ENCODE results near the gene RHOA. TPM values are rescaled to one million over a fixed set of nuclear protein-coding genes. Genes with fewer than 3 reads are reported as not detected.

The RHOA gene
- total RNA-seq, 1 donor from 2014 or later = 601 TPM

DNA sequence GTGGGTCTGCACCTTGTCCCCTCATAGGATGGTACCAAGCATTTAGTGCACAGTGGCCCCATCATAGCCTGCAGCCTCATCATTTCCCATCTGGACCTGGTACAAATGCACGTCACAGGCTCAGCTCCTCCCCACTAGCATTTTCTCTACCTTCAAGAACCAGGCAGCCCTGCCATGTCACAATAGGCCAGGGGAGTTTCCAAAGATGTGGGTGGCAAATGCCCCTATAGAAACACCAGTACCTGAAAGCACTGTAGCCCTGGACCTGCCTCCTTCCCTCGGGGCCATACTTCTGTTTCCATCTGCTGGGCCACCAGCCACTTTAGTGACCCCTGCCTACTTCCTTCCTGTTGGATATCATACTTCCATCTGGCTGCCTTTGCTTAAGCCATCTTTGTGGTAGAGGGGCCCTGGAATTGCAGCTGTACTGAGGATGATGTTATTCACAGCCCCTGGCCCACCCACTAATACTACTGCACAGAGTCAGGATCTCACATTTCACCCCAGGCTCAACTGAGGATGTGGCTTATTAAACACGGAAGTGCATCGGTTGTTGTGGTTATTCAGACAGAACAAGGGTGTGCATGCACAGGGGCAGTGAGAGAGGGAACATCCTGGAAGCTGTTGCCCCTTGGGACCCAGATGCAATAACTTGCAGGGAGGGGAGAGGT, 4.3 kb upstream of the RHOA start:
- Histone ChIP-seq H3K27ac (peak overlapping the region; percentile 73), H3K9me3 (no peaks in the 10 kb centered on the region), H3K36me3 (peaks cover 54% of the 10 kb centered on the region), H3K4me3 (no peak overlapping the region), H3K27me3 (ENCODE audit: low read depth) (no peaks in the 10 kb centered on the region), H3K4me1 (peaks cover 43% of the 10 kb centered on the region)
- DNase-seq (no peak), ATAC-seq (no peak)
- TF ChIP-seq, protein P1, sequence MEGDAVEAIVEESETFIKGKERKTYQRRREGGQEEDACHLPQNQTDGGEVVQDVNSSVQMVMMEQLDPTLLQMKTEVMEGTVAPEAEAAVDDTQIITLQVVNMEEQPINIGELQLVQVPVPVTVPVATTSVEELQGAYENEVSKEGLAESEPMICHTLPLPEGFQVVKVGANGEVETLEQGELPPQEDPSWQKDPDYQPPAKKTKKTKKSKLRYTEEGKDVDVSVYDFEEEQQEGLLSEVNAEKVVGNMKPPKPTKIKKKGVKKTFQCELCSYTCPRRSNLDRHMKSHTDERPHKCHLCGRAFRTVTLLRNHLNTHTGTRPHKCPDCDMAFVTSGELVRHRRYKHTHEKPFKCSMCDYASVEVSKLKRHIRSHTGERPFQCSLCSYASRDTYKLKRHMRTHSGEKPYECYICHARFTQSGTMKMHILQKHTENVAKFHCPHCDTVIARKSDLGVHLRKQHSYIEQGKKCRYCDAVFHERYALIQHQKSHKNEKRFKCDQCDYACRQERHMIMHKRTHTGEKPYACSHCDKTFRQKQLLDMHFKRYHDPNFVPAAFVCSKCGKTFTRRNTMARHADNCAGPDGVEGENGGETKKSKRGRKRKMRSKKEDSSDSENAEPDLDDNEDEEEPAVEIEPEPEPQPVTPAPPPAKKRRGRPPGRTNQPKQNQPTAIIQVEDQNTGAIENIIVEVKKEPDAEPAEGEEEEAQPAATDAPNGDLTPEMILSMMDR (IDR thresholded peaks at IDR 0.05) = no peak
- intact Hi-C loops (cut with DNase I) = no loop called here

- H3K4me1 ChIP-seq = peaks cover 51% of the 10 kb centered on the region
- peak overlapping the region; percentile 22 for H3K27ac ChIP-seq
- H3K4me3 ChIP-seq = no peak overlapping the region
- ATAC-seq = no peak
- no peaks in the 10 kb centered on the region for H3K9me3 ChIP-seq
- DNase-seq = no peak
- H3K27me3 ChIP-seq (ENCODE audit: low read depth) = no peaks in the 10 kb centered on the region
- intact Hi-C loops (cut with DNase I) = no loop called here
- TF ChIP-seq, protein P1 (IDR thresholded peaks at IDR 0.05) = no peak
- peaks cover 48% of the 10 kb centered on the region for H3K36me3 ChIP-seq
These were observed 3.0 kb upstream of the RHOA start for GRCh38 chr3:49414753-49415152.

DNA sequence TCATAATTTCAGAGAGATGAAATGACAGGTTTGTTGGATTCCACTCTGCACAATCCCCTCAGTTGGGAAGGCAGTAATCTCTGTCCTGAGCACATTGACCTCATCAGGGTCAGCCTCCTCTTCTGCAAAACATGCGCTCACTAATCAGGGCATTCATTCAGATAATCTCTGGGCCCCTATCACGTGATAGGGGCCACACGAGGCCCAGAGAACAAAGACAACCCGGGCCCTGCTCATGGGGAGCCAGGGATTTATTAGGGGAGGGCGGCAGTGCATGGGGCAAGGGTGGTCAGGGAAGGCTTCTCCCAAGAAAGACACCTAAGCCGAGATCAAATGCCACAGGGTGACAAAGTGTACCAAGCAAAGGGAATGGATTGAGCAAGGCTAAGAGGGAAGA, 1.6 kb upstream of the RHOA start:
- ATAC-seq = no peak
- H3K4me1 ChIP-seq = peaks cover 65% of the 10 kb centered on the region
- H3K27me3 ChIP-seq (ENCODE audit: low read depth) = no peaks in the 10 kb centered on the region
- peak overlapping the region; percentile 74 for H3K4me3 ChIP-seq
- peak overlapping the region; percentile 99 for H3K27ac ChIP-seq
- TF ChIP-seq, protein P1 (IDR thresholded peaks at IDR 0.05) = no peak
- no peaks in the 10 kb centered on the region for H3K9me3 ChIP-seq
- intact Hi-C loops (cut with DNase I) = no loop called here
- H3K36me3 ChIP-seq = peaks cover 37% of the 10 kb centered on the region
- DNase-seq = no peak

- intact Hi-C loops (cut with DNase I) = no loop called here
- Histone ChIP-seq H3K4me1 (peaks cover 71% of the 10 kb centered on the region), H3K27ac (peak overlapping the region; percentile 99), H3K27me3 (ENCODE audit: low read depth) (no peaks in the 10 kb centered on the region), H3K9me3 (no peaks in the 10 kb centered on the region), H3K36me3 (peaks cover 33% of the 10 kb centered on the region), H3K4me3 (peak overlapping the region; percentile 74)
- ATAC-seq = peak in 1 of 2 donors; percentile 20
- TF ChIP-seq, protein P1 (IDR thresholded peaks at IDR 0.05) = no peak
- DNase-seq = no peak
These were observed 1.0 kb upstream of the RHOA start for GRCh38 chr3:49412632-49413337.

DNA sequence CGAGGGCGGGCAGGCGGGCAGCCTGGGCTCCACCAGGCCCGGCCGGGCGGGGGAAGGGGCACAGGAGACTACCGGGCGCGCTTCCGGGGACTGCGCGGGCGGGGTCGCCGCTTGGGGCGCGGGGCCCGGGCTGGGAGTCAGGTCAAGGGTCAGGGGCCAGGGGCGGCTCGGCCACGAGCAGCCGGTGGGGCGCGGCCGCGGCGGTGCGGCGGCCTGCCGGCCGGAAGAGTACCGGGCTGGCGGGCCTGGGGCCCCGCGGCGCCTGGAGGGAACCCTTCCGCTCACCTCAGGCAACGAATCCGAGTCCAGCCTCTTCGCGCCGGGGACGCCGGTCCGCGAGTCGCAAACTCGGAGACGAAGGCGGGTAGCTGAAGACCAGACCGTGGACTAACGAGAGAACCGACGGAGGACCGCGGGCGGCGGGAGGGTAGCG, 225 bp downstream of the RHOA start:
- ATAC-seq = peak; percentile 54 to 55
- Histone ChIP-seq H3K27me3 (ENCODE audit: low read depth) (no peaks in the 10 kb centered on the region), H3K36me3 (peaks cover 22% of the 10 kb centered on the region), H3K27ac (peak overlapping the region; percentile 99), H3K4me3 (peak overlapping the region; percentile 74), H3K9me3 (no peaks in the 10 kb centered on the region), H3K4me1 (peaks cover 71% of the 10 kb centered on the region)
- TF ChIP-seq, protein P1 (IDR thresholded peaks at IDR 0.05) = no peak
- intact Hi-C loops (cut with DNase I) = no loop called here
- DNase-seq = peak; percentile 84

All from lower lobe of right lung (tissue), 2 donors.